ENCODE measurements around the gene CRLF1.

DNA sequence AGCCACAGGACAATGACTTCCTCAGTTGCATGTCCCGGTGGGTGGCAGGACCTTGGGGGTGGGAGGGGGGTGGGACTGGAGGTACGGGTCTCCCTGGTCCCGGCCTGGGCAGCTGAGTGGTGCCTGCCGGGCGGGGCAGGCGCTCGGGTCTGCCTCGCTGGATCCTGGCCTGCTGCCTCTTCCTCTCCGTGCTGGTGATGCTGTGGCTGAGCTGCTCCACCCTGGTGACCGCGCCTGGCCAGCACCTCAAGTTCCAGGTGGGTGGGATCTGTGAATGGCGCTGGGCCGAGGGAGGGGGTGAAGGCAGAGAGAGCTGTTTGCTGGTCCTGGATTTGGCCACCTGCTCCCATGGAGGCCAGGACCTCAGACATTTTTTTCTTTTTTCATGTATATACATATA, 11.6 kb upstream of the CRLF1 start:
- TF ChIP-seq, protein P1, sequence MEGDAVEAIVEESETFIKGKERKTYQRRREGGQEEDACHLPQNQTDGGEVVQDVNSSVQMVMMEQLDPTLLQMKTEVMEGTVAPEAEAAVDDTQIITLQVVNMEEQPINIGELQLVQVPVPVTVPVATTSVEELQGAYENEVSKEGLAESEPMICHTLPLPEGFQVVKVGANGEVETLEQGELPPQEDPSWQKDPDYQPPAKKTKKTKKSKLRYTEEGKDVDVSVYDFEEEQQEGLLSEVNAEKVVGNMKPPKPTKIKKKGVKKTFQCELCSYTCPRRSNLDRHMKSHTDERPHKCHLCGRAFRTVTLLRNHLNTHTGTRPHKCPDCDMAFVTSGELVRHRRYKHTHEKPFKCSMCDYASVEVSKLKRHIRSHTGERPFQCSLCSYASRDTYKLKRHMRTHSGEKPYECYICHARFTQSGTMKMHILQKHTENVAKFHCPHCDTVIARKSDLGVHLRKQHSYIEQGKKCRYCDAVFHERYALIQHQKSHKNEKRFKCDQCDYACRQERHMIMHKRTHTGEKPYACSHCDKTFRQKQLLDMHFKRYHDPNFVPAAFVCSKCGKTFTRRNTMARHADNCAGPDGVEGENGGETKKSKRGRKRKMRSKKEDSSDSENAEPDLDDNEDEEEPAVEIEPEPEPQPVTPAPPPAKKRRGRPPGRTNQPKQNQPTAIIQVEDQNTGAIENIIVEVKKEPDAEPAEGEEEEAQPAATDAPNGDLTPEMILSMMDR (IDR thresholded peaks at IDR 0.05) = no peak
- TF ChIP-seq POLR2A (IDR thresholded peaks at IDR 0.05) = no peak

Measured in adrenal gland (tissue), 5 donors.